Dermis blood vessel endothelial cell (primary cell): ENCODE data around the gene KCNQ1OT1. TPM values are rescaled to one million over a fixed set of nuclear protein-coding genes. Genes with fewer than 3 reads are reported as not detected.

Experiments
- DNase-seq: peaks from one replicate; pipeline ENCODE4 v3.0.0; 2010
- total RNA-seq: library from RNA; depleted of rRNA; stranded (reverse); fragments of >200 nt; gene quantifications from 2 replicates; pipeline ENCODE4 v1.2.3, GENCODE V29; 2014

The KCNQ1OT1 gene
- total RNA-seq, 1 donor from 2014 or later, result 1.5 TPM

- no peak for DNase-seq
Measured at GRCh38 chr11:2719831-2720590, 20.2 kb upstream of the KCNQ1OT1 start.

DNA sequence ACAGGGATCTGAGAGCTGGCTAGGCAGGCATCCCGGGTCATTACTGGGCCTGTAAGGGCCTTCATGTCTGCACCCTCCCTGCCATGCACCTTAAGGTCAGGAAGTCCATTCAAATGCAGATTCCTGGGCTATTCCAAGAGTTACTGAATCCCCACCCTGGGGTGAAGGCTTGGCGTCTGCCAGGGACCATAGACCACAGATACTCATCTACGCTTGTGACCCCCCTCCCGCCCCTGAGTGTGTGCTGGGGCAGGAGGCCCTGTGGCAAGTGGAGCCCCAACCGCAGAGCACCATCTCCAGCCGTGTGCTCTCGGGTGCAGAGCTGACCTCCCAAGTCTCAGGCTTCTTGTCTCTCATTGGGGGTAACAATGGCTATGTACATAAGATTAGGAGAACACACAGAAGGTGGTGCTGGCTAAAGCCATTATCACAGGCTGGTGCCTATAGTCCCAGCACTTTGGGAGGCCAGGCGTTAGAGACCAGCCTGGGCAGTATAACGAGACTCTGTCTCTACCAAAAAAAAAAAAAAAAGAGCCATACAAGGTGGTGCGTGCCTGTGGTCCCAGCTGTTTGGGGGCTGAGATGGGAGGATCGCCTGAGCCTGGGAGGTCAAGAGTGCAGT is 19.1 kb upstream of the KCNQ1OT1 start:
- DNase-seq, result no peak

GRCh38 chr11:2717561-2718325 is 17.9 kb upstream of the KCNQ1OT1 start:
- no peak for DNase-seq

GRCh38 chr11:2716376-2717095 is 16.7 kb upstream of the KCNQ1OT1 start:
- DNase-seq, result no peak

DNA sequence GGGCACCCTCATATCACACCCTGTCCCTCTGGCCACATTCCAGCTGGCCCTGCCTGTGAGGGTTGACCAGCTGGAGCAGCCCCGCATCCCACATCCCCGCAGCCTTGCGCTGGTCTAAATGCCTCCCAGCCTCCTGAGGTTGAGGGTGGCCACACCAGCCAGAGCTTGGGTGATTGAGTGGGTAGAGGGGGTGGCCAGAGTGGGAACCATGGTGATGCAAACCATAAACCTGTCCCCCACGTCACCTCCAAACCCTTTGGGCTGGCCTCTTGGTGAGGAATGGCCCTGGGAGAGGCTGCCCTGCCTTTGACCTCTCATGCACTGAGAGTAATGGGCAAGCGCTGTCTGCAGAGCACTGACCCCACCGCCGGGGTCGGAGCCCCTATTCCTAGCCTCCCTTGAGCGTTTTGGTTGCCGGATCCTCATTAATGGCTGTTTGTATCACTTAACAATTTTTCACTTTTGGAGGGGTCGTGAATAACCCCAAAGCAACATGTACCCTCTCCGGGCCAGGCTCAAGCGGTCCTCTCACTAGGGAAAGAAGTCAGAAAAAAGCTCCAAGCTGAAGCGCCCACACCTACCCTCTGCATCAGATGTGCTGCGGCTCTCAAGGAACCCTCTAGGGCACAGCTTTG is 16.0 kb upstream of the KCNQ1OT1 start:
- DNase-seq, result no peak

DNA sequence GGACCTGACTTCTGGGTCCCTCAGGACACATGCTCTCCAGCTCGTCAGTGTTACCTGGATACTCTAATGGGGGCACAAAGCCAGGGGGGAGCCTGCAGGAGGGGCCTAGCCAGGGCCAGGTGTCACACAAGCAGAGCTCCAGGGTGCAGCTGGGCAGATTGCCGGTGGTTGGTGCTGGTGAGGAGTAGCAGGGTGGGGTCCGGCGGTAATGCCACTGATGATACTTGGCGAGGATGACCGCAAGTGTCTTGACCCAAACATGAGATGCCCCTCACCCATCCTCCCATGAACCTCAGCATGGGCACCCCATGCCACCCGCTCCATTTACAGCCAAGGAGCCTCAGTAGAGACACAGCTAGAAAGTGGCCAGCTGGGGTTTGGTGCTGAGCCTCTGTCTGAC is 15.1 kb upstream of the KCNQ1OT1 start:
- no peak for DNase-seq

GRCh38 chr11:2714463-2714800 is 14.6 kb upstream of the KCNQ1OT1 start:
- DNase-seq, result no peak

GRCh38 chr11:2713661-2714462 is 14.1 kb upstream of the KCNQ1OT1 start:
- no peak for DNase-seq

DNA sequence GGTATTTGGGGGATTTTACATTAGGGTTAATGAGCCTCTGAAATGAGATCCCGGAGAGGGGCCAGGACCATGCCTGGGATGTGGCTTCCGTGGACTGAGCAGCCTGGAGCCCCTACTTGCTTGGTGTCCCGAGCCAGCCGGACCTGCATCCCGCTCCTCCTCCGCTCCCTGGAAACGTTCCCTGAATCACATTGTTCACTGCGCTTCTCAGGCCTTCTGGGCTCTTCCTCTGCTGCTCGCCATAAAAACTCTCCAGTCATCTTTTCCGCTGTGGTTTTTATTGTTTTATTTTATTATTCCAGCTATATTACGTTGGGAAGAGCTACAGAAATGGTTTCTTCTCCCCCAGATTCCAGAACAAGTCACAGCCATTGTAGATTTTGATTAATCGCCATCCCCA is 13.3 kb upstream of the KCNQ1OT1 start:
- DNase-seq, result no peak

DNA sequence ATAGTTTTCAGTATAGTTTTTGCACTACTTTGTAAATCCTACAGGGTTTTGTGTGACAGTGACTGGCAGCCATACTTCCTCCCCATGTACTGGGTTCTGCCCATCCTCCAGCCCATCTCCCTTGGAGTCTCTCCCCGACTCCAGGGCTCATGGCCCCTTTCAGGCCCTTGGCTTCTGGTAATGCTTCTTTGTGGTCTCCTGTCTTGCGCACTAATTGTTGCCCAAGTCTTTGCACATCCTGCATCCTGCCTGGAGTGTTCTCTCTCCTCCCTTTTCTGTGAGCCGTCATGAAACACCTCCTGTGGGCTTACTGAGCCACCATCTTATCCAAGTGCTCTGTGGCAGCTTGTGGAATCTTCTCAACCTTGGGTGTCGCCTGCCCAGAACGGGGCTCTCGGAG is 11.4 kb upstream of the KCNQ1OT1 start:
- no peak for DNase-seq

DNA sequence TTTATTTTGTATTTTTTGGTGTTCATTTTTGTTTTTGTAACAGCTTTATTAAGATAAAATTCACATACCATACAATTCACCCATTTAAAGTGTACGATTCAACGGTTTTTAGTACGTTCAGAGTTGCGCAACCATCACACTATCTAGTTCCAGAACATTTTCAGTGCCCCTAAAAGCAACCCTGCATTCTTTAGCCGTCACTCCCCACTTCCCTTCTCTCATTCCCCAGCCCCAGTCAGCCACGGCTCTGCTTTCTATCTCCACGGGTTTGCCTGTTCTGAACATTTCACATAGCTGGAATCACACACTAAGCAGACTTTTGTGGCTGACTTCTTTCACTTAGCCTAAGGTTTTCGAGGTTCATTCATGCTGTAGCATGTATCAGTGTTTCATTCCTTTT is 9.6 kb upstream of the KCNQ1OT1 start:
- DNase-seq, result no peak

DNA sequence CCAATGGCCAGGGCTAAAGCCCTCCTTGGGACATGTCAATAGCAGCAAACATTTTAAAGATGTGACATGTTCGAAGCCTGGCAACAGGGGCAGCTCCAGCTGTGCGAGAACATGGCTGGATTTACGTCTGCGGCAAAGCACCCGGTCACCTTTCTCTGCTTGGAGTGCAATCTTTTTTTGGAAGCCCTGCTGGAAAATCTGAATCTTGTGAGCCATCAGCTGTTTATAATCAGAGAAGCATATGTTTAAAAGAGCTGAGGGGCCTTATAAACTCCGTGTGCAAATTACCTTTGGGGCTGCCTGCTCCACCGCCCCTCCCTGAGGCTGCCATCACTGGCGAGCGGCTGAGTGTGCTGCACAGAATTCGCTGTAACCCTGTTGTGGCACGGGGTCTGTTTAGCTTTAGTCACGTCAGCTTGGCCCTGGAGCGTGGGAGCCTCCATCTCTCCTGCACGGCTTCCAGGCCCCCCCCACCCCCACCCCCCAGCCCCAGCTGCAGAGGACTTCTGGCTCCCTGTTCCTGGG is 9.0 kb upstream of the KCNQ1OT1 start:
- DNase-seq, result no peak

DNA sequence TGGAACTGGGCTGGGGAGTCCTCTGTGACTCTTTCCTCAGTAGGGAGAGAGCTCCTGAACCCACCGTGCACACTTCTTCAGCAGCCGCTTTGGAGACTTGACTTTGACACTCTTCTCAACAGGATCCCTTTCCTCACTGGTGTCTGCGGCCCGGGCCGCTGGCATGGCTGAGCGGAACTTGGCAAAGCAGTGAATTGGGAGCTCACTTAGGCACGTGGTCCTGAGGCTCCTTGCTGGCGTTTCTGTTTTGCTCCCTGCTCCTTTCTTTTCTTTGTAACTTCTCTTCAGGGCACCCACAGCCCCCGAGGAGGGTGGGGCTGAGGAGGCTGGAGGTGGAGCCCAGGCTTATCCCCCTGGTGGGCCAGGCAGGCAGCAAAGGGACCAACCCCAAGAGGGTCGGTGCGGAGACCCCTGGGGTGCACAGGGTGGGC is 8.4 kb upstream of the KCNQ1OT1 start:
- no peak for DNase-seq

GRCh38 chr11:2707736-2708135 is 7.9 kb upstream of the KCNQ1OT1 start:
- no peak for DNase-seq

- no peak for DNase-seq
Measured at GRCh38 chr11:2706321-2706720, 6.5 kb upstream of the KCNQ1OT1 start.

DNA sequence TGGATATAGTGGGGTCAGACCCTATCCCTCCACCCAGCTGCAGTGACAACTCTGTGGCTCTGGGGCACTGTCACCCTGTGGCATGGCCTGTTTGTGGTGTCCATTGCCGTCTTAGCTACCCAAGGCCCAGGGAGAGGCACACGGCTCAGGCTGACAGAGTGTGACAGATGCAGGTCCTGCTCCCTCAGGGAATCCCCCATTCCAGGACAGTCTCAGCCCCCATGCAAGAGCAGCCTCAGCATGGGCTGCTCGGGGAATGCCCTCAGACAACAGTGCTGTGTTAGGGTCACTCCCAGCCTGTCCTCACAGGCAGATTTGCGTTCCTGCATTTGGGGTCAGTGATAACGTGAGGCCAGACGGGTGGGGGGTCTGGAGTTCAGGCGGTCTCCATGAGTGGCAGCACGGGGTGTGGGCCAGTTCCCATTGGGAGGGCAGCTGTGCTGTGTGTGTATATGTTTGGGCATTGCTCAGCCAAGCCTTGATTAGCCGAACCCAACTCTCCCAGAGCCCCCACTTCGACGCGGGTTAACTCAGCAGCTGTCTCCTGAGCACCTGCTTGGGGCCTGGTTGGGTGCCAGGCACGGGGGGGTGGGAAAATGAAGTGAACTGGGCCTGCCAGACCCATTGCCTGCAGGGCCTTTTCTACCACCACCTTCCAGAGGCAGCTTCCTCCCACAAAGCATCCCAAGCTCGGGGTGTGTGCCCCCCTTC is 5.3 kb upstream of the KCNQ1OT1 start:
- DNase-seq, result no peak

- DNase-seq, result no peak
Measured at GRCh38 chr11:2704356-2704755, 4.6 kb upstream of the KCNQ1OT1 start.

- no peak for DNase-seq
Measured at GRCh38 chr11:2703363-2704141, 3.8 kb upstream of the KCNQ1OT1 start.

DNA sequence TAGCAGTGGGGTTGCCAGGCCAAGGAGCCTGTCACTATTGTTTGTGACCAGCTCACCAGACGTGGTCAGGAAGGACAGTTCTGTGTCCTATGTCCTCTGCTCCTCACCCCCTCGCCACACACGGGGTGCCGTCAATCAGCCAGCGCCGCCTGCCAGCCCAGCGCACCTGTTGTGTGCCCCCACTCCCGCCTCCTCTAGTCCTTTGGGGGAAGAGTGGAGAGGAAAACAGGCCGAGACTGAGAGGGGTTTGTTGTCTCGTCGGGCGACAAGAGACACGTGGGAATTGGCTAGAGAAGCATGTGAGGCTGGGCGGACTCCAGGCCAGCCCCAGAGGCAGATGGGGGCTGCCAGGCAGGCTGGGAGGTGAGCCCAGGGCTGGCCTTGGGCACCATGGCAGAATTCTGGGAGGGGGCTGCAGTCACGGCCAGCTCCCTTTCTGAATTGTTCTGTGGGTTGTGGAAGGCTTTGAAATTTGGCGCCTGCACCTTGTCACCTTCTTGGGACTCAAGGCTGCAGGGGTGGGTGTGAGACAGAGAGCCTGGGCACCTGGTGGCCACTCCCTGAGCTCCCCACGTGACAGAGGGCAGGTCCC is 3.1 kb upstream of the KCNQ1OT1 start:
- no peak for DNase-seq
